K562 (cell line): ENCODE measurements around the gene AGPAT4. TPM values are rescaled to one million over a fixed set of nuclear protein-coding genes. Genes with fewer than 3 reads are reported as not detected.

Experiments used
- AFF1 ChIP-seq, 2 experiments: fragments of 450-650 bp; IDR thresholded peaks; 2 replicates each; pipeline ENCODE4 v1.6.1; 2018; ENCODE audit warnings: mild to moderate bottlenecking in 2 of 2, low read depth in 1 of 2; ENCODE audit not compliant: partially characterized antibody in 2 of 2
- BCOR ChIP-seq: fragments of 450-650 bp; IDR thresholded peaks from 2 replicates; pipeline ENCODE4 v1.6.1; 2016
- HLTF ChIP-seq: fragments of 450-650 bp; IDR thresholded peaks from 2 replicates; pipeline ENCODE4 v1.6.1; 2016
- LARP7 ChIP-seq: fragments of 450-650 bp; IDR thresholded peaks from 2 replicates; pipeline ENCODE4 v1.6.1; 2016
- MNT ChIP-seq, 2 experiments: fragments of 450-650 bp; conservative IDR thresholded peaks; 2 replicates each; pipeline ENCODE4 v1.6.1; 2017; ENCODE audit warnings: mild to moderate bottlenecking in 2 of 2, moderate library complexity in 2 of 2
- MTA2 ChIP-seq: fragments of 450-650 bp; IDR thresholded peaks from 2 replicates; pipeline ENCODE4 v1.6.1; 2016; ENCODE audit warnings: low read depth
- NCOA1 ChIP-seq: fragments of 450-650 bp; IDR thresholded peaks from 2 replicates; pipeline ENCODE4 v1.6.1; 2016; ENCODE audit warnings: low read depth
- NFRKB ChIP-seq: fragments of 450-650 bp; IDR thresholded peaks from 2 replicates; pipeline ENCODE4 v1.6.1; 2016; ENCODE audit warnings: low read depth
- PKNOX1 ChIP-seq: fragments of 450-650 bp; IDR thresholded peaks from 2 replicates; pipeline ENCODE4 v1.6.1; 2016
- ZBTB40 ChIP-seq, 2 experiments: fragments of 450-650 bp in 1 of 2; sonication (generic) in 1 of 2; formaldehyde crosslinking in 1 of 2; IDR thresholded peaks; 2 replicates each; pipeline versions ENCODE4 v1.7.1 to v1.9.0; 2016 to 2022; ENCODE audit warnings: inconsistent platforms in 1 of 2, mild to moderate bottlenecking in 1 of 2, missing genetic modification reagents in 1 of 2
- polyA plus RNA-seq, 8 experiments: library from polyadenylated mRNA; depleted of rRNA in 4 of 8; stranded (reverse) in 5 of 8; unstranded in 3 of 8; fragments of >200 nt; fragmentation: Nextera tagmentation in 2 of 8; fragmentation: Illumina TruSeq in 1 of 8; extraction: Ambion mirVana in 2 of 8; extraction: Trizol in 1 of 8; gene quantifications; 2 replicates each; pipeline versions ENCODE4 v1.2.1 to v1.2.3, GENCODE V29; 2011 to 2014; ENCODE audit warnings: inconsistent platforms in 1 of 8, missing spikeins in 1 of 8
- total RNA-seq, 7 experiments: library from RNA; depleted of rRNA in 6 of 7; stranded (reverse); fragments of >200 nt in 6 of 7; fragmentation: Illumina TruSeq in 2 of 7; extraction: Trizol in 2 of 7; gene quantifications; 2 replicates each; pipeline versions ENCODE4 v1.2.1 to v1.2.3, GENCODE V29; 2011 to 2021; ENCODE audit warnings: low replicate concordance in 1 of 7

The AGPAT4 gene
- total and polyA plus RNA-seq, 9 of the 15 experiments (the other 6 are each of a cell fraction or from before 2014, with no cell fraction given): 2.2 to 15.0 (median 5.7) TPM

GRCh38 chr6:161313940-161314509, 40.2 kb upstream of the AGPAT4 start (continued):
- TF ChIP-seq ZBTB40 (IDR thresholded peaks at IDR 0.05): peak; percentile 25; the same call in 1 of the 2 replicates
- TF ChIP-seq ZBTB40 (CRISPR knock-in tag; IDR thresholded peaks at IDR 0.05): no peak
- 0 out of 4 replicates have a peak, but pooled peaks of 1 of the 2 experiments have one; percentile 26 for TF ChIP-seq MNT (conservative IDR thresholded peaks at IDR 0.05)
- peak; percentile 35; the same call in 1 of the 2 replicates for TF ChIP-seq BCOR
- 0 out of 2 replicates have a peak, but pooled peaks have one; percentile 65 for TF ChIP-seq LARP7
- peak; percentile 81; the same call in 1 of the 2 replicates for TF ChIP-seq HLTF
- 0 out of 2 replicates have a peak, but pooled peaks have one; percentile 20 for TF ChIP-seq MTA2
- TF ChIP-seq NFRKB: peak; percentile 53; the same call in 1 of the 2 replicates
- 0 out of 2 replicates have a peak, but pooled peaks have one; percentile 19 for TF ChIP-seq PKNOX1
- 0 out of 2 replicates have a peak, but pooled peaks have one; percentile 12 for TF ChIP-seq NCOA1
- peak in 1 of 2 experiments; percentile 48 for TF ChIP-seq AFF1 (IDR thresholded peaks at IDR 0.05; ENCODE audit: low read depth in 1 of 2, partially characterized antibody in 2 of 2)
